IPS DF 4.7 (cell line): ENCODE data around the gene SPAST.
"Not testable (repeated sequence)": the region's sequence is repeated elsewhere in the genome, so short reads cannot be mapped to it uniquely, and the experiment has no call there.

ENCODE experiments used
- DNase-seq: peaks from one replicate; pipeline ENCODE4 v3.0.0-alpha.2; 2013; ENCODE audit warnings: low spot score; ENCODE audit errors: extremely low read depth

The SPAST gene

DNA sequence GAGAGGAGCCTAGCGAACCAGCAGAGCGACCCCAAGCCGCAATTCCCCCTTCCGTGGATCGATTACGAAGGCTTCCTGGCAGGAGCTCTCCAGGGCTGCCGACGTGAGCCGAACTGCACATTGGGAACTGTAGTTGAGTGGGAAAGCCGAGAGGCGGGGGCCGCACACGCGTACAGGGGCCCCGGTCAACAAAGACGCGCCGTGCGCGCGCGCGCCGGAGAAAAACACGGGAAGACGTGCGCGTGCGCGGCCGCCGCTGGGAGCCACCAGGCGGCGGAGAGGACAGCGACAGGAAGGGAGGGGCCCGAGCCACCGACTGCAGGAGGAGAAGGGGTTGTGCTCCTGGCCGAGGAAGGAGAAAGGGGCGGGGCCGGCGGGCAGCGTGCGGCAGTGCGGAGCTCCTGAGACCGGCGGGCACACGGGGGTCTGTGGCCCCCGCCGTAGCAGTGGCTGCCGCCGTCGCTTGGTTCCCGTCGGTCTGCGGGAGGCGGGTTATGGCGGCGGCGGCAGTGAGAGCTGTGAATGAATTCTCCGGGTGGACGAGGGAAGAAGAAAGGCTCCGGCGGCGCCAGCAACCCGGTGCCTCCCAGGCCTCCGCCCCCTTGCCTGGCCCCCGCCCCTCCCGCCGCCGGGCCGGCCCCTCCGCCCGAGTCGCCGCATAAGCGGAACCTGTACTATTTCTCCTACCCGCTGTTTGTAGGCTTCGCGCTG lies at the start of gene SPAST:
SPAST (plus strand) TSS at position 247 of the 711 bp plus-strand sequence; CDS start at position 523, 276 bp downstream.
- DNase-seq = peak; percentile 95

GRCh38 chr2:32018789-32019482 lies 44.4 kb upstream of the SPAST start:
- DNase-seq = not testable (repeated sequence)

DNA sequence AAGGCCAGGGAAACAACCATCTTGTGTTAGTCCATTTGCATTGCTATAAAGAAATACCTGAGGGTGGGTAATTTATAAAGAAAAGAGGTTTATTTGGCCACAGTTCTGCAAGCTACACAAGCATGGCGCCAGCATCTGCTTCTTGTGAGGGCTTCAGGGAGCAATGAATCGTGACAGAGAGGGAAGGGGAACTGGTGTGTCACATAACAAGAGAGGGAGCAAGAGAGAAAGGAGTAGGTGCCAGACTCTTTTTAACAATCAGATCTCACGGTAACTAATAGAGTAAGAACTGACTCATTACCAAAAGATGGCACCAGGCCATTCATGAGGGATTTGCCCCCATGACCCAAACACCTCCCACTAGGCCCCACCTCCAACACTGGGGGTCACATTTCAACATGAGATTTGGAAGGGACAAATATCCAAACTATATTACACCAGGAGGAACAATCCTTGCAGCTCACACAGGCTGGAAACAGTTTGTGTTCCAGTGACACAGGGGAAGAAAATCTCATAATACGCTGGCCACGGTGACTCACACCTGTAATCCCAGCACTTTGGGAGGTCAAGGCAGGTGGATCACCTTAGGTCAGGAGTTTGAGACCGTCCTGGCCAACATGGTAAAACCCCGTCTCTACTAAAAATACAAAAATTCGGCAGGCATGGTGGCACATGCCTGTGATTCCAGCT lies 29.0 kb upstream of the SPAST start:
- DNase-seq = not testable (repeated sequence)

DNA sequence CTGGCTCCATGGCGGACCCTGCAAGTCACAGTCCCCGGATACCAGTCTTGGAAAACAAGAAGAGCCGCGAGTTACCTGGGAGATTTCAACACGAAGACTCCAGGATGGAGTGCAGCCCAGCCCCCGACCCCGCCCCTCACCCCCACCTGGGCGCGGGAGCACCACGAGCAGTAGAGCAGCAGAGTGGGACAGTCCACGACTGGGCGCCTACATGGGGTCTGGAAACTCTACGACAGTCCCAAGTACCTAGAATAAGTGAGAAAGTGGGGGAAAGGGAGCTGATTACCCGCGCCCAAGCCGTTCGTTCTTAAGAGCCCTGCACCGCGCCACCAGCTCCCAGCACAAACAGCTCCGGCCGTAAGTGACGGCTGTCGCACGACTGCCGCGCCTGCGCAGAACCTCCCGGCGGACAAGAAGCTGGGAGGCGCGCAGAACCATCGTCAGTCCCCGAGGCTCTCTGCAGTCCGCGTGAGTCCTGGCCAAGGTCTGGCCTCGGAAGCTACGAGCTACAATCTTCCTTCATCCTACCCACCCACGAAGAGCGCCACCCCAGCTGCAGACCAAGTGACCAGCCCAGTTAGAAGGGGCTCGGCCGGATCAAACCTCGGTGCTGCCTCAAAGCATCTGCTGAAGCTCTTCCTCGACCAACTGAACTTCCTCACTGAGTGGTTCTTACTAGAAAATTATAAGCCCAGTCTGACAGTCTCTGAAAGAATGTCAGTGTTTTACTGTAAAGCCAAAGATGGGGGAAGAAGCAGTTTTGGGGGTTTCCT lies 23.7 kb upstream of the SPAST start, which contains the start of gene DPY30:
DPY30 (minus strand) TSS at position 359 of the 773 bp plus-strand sequence; CDS start at position 10, 349 bp downstream.
- DNase-seq = peak; percentile 85

DNA sequence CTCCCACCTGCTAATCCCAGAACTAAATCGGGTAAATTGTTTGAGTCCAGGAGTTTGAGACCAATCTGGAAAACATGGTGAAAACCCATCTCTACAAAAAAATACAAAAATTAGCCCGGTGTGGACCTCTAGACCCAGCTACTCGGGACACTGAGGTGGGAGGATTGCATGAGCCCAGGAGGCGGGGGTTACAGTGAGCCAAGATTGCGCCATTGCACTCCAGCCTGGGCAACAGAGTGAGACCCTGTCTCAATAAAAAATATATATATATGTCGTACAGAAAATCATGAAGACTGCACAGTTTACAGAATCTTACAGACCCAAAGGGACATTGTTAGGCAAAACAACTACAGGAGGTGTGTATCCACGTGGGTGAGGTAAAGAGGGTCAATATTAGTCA lies 19.8 kb upstream of the SPAST start:
- DNase-seq = no peak

- no peak for DNase-seq
Measured at GRCh38 chr2:32051836-32052439, 11.4 kb upstream of the SPAST start.

GRCh38 chr2:32054583-32054982 lies 8.8 kb upstream of the SPAST start:
- DNase-seq = not testable (repeated sequence)

GRCh38 chr2:32058130-32058529 lies 5.2 kb upstream of the SPAST start:
- no peak for DNase-seq

DNA sequence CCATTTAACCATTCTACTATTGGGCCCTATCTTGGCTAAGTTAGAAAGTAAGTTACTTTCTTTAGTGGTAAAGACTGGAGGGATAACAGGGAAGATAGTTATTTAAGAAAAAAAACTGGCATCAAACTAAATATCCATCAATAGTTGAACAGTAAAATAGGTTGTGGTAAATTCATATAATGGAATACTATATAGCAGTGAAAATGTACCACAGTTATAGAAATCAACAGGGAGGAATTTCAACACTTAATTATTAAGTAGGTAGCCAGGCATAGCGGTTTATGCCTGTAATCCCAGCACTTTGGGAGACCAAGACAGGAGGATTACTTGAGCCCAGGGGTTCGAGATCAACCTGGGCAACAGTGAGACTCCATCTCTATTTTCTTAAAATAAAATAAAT lies 3.1 kb upstream of the SPAST start:
- no peak for DNase-seq

DNA sequence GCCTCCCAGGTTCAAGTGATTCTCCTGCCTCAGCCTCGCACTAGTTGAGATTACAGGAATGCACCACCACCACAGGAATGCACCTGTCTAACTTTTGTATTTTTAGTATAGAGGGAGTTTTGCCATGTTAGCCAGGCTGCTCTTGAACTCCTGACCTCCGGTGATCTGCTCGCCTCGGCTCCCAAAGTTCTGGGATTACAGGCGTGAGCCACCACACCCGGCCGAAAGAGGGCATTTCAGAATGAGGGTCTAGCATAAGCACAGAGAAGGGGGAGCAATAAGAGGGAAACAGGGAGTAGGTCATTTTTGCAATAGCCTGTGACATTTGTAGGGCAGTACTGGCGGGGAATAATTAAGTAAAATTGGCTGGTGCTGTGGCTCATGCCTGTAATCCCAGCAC lies 1.9 kb upstream of the SPAST start:
- DNase-seq = no peak

- no peak for DNase-seq
Measured at GRCh38 chr2:32061973-32062861, 1.1 kb upstream of the SPAST start.

- DNase-seq = no peak
Measured at GRCh38 chr2:32064021-32064601, 755 bp downstream of the SPAST start.

GRCh38 chr2:32064713-32065112 lies 1.4 kb downstream of the SPAST start:
- DNase-seq = no peak

GRCh38 chr2:32067549-32067948 lies 4.2 kb downstream of the SPAST start:
- DNase-seq = no peak

DNA sequence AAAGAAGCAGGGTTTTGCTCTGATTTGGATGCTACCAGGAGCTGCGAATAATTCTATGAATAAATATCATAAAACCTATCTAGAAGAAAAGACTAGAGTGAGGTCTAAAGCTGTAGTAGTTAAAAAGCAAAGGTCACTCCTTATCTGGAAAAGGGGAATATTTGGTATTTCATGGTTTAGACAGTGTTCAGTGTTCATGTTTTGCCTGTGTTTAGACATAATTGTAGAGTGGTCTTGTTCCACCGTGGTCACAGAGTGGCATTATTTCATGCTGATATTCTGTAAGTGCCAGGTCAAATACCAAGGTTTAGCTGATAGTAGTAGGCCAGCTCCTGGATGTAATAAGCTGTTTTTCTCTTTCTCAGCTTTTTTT lies 10.8 kb downstream of the SPAST start:
- no peak for DNase-seq

DNA sequence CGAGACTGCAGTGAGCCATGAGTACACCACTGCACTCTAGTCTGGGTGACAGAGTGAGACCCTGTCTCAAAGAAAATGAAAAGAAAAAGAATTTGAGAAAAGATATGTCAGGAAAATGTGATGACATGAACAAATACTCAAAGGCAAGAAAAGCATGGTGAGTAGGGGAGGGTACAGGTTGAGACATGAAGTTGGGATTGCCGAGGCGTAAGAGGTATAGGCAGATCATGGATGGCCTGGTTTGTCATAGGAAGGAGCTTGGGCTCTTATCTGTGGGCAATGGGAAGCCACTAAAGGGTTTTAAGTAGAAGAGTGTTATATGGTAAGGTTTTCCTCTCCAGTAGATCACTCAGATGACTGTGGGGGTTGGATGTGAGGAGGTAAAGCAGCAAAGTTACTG lies 32.3 kb downstream of the SPAST start:
- DNase-seq = no peak

DNA sequence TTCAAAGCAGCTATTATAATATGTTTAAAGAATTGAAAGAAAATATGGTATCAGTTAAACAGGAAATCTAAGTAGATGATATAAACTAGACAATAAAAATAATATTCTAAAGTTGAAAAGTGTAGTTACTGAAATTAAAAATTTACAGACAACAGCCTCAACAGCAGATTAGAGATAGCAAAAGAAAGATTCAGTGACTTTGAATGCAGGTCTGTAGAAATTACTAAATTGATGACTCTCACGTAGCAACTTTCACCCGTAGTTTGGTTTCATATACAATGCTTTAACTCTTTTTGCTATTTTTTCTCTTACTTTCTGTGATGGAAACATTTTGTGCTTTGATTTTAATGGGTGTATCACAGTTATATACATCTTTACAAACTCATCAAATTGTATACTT lies 44.8 kb downstream of the SPAST start:
- DNase-seq = no peak

DNA sequence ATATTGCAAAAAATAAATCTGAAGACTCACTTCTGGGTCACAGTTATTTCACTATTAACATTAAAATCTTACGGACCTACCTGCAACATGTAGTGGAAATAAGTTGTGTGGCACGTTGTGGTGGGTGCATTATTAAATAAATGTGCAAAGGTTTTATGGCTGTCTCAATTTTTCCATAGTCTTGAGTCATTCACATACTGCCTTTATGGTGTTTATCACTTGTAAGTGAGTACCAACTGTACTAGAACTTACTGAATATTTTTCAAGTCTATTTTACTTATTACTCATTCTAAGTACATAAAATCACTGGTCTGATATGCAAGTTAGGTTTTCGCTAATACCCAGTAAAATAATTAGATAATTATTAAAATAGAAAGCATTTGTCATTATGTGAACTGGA lies 54.7 kb downstream of the SPAST start:
- DNase-seq = no peak

DNA sequence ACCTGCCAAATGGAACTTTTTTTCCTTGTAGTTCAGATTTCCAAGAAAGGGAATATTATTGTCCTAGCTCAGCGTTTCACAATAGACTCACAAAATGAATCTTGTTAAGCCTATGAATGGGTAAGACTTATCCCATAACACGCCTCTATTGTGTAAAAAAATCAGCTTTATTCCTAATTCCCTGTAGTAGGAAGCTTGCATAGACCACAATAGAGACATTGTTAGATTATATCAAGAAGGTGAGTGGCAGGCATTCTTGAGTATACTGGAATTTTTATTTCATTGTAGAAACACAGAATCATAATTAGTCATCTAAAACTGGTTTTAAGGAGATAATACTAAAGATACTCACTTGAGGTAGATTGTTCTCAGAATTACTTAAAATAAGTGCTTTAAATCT lies 55.8 kb downstream of the SPAST start:
- DNase-seq = no peak

DNA sequence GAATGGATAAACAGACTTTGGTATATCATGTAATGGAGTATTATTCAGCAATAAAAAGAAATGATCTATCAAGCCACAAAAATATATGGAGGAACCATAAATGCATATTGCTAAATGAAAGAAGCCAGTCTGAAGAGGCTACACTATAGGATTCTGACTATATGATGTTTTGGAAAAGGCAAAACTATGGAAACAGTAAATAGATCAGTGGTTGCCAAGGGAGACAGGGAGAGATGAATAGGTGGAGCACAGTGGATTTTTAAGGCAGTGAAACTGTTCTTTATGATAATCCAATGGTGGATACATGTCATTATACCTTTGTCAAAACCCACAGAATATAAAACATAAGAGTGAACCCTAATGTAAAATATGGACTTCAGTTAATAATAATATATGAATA lies 61.3 kb downstream of the SPAST start:
- no peak for DNase-seq
